ENCODE measurements around the gene CRY2.

DNA sequence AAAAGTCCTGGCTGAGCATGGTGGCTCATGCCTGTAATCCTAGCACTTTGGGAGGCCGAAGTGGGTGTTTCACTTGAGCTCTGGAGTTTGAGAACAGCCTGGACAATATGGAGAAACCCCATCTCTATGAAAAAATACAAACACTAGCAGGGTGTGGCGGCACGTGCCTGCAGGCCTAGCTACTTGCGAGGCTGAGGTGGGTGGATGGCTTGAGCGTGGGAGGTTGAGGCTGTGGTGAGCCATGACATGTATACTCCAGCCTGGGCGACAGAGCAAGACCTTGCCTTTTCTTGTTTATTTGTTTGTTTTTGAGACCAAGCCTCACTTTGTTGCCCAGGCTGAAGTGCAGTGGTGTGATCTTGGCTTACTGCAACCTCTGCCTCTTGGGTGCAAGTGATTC lies 8.1 kb upstream of the CRY2 start:
- TF ChIP-seq, protein P1, sequence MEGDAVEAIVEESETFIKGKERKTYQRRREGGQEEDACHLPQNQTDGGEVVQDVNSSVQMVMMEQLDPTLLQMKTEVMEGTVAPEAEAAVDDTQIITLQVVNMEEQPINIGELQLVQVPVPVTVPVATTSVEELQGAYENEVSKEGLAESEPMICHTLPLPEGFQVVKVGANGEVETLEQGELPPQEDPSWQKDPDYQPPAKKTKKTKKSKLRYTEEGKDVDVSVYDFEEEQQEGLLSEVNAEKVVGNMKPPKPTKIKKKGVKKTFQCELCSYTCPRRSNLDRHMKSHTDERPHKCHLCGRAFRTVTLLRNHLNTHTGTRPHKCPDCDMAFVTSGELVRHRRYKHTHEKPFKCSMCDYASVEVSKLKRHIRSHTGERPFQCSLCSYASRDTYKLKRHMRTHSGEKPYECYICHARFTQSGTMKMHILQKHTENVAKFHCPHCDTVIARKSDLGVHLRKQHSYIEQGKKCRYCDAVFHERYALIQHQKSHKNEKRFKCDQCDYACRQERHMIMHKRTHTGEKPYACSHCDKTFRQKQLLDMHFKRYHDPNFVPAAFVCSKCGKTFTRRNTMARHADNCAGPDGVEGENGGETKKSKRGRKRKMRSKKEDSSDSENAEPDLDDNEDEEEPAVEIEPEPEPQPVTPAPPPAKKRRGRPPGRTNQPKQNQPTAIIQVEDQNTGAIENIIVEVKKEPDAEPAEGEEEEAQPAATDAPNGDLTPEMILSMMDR (IDR thresholded peaks at IDR 0.05 in 4 of 5, conservative IDR thresholded peaks at IDR 0.05 in 1 of 5), result no peak
- no peak for TF ChIP-seq POLR2A (IDR thresholded peaks at IDR 0.05)

Measured in gastrocnemius medialis (tissue), 4 donors.